ENCODE measurements around the gene ZSCAN5C.
A peak's percentile ranks its signal among the peaks of the same experiment; 100 is the strongest.
"Not testable (repeated sequence)": the region's sequence is repeated elsewhere in the genome, so short reads cannot be mapped to it uniquely, and the experiment has no call there.

The ZSCAN5C gene

DNA sequence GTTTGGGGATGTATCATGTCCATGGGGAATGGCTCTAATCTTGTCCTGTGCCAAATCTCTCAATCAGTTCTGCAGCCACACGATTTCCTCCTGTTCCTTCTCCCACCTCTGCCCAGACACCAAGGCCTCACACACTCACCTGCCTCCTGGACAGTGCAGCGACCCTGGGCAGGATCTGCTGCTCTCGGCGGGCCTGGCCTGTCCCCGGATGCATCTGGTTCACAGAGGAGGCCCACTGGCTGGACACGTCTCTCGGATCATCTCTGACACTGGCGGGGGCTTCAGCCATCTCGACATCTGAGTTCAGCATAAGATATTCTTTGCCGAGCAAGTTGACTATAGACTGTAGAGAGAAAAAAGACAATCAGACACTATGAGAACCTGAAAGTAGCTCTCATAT is 10.4 kb upstream of the ZSCAN5C start:
- DNase-seq (ENCODE audit: low read depth in 4 of 4, low spot score in 1 of 4): no peak

DNA sequence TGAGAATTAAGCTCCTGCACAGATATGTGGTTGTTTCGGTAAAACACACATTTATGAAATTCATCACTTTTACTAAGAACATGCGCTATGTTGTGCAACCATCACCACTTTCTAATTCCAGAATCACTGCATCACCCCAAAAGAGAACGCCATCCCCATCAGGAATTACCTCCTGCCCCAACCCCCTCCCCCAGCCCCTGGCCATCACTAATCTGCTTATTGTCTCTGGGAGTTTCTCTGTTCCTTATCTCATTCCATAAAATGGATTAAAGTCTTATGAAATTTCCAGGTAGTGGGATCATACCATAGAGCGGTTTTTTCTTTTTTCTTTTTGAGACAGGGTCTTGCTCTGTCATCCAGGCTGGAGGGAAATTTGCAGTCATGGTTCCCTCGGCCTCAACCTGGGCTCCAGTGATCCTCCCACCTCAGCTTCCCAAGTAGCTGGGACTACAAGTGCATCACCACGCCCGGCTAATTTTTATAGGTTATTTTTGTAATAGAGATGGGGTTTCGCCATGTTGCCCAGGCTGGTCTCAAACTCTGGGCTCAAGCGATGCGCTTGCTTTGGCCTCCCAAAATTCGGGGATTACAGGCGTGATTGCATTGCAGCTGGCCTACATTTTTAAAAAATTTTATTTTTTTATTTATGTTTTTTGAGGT is 8.0 kb upstream of the ZSCAN5C start:
- DNase-seq (ENCODE audit: low read depth in 4 of 4, low spot score in 1 of 4): no peak

DNA sequence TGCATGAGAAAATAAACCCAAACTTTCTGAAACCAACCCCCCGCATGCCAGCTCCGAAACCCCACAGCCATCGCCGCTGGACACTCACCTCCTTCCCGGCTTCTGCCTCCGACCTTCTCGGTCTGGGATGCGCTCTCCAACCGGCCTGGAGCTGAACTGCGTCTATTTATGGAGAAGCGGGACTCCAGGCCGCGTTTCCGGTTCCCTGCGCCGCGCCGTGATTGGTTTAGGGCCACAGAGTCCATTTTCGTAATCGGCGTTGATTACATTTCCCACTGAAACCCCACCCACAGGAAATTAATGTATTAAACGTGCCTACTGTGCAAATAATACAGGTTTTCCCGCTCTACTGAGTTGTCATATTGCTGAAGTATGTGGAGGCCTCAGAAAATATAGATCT is 4.4 kb upstream of the ZSCAN5C start, which contains the start of gene ZSCAN5B:
ZSCAN5B (minus strand) TSS at position 138 of the 400 bp plus-strand sequence. CDS start 4,731 bp downstream, outside the sequence.
- DNase-seq (ENCODE audit: low read depth in 4 of 4, low spot score in 1 of 4): not testable (repeated sequence)

DNA sequence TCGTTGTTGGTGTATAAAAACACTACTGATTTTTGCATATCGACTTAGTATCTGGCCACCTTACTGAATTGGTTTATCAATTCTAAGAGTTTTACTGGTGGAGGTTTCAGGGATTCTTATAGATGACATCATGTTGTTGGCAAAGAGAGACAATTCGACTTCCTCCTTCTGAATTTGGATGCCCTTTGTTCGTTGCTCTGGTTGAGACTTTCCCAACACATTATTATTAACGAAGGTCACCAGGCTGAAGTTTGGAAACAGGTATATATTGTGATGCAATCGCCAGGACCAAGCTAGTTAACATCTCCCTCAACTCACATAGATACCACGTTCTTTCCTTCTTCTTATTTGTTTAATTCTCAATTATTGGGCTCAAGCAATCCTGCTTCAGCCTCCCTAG is 2.4 kb upstream of the ZSCAN5C start:
- no peak for DNase-seq (ENCODE audit: low read depth in 4 of 4, low spot score in 1 of 4)

DNA sequence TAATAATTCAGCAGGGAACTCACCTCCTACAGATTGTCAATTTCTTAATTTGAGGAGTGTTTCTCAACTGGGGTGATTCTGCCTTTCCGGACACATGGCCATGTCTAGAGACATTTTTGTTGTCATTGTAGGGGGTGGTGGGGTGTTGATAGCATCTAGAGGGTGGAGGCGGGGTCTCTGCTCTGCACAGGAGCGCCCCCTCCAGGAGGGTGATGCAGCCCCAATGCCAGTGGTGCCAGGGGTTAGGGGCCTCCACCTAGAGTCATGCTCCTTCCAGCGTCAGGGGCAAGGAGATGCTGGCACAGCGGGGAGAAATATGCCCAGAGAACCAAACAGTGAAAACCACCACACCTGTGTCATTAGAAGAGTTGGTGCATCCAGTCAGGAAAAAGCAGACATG is 5.5 kb downstream of the ZSCAN5C start:
- not testable (repeated sequence) for DNase-seq (ENCODE audit: low read depth in 4 of 4, low spot score in 1 of 4)

DNA sequence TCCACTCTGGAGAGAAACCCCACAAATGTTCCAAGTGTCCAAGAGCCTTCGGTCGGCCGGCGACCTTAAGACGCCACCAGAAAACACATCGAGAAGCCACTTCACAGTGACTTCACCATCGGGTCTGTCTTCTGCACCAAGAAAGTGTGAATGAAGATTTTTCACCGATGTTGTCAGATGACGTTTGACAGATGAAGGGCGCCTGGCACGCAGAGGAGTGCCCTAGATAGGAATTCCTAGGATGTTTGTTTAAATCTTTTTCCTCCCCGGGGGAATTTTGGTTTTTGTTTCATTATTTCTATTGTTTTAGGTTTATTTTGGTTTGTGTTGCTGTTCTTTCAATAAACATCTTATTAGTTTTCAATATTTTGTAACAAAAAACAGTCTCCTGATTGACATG is 7.0 kb downstream of the ZSCAN5C start:
- no peak for DNase-seq (ENCODE audit: low read depth in 4 of 4, low spot score in 1 of 4)

DNA sequence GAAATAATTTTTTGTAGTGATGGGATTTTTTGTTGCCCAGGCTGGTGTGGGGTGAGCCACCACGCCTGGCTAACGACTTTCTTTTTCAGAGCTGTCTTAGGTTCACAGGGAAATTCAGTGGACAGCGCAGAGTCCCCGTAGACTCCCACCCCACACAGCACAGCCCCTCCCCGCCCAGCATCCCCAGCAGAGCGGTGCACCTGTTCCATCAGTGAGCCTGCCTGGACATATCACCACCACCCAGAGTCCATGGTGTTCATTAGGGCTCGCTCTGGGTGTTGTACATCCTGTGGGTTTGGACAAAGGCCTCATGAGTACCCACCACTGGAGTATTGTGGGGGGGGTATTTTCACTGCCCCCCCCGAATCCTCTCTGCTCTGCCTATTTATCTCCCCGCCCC is 8.0 kb downstream of the ZSCAN5C start:
- DNase-seq (ENCODE audit: low read depth in 4 of 4, low spot score in 1 of 4): not testable (repeated sequence)

DNA sequence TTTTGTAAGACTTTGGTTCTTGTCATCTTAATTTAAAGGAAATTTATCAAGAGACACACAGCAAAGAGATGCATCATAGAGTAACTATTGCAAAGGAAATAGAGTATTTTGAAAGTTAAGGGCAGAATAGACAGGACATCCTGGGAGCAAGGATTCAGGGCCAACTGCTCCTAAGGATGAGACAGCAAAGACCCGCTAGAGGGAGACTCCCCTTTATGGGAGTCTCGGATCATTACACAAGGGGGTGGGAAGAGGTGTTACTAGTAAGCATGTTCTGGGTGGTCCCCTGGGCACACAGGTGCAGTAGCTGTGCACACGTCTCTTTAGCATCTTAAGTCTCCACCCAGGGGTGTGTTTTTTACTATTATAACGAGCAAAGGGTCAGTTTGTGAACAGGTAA is 9.6 kb downstream of the ZSCAN5C start:
- DNase-seq (ENCODE audit: low read depth in 4 of 4, low spot score in 1 of 4): no peak

DNA sequence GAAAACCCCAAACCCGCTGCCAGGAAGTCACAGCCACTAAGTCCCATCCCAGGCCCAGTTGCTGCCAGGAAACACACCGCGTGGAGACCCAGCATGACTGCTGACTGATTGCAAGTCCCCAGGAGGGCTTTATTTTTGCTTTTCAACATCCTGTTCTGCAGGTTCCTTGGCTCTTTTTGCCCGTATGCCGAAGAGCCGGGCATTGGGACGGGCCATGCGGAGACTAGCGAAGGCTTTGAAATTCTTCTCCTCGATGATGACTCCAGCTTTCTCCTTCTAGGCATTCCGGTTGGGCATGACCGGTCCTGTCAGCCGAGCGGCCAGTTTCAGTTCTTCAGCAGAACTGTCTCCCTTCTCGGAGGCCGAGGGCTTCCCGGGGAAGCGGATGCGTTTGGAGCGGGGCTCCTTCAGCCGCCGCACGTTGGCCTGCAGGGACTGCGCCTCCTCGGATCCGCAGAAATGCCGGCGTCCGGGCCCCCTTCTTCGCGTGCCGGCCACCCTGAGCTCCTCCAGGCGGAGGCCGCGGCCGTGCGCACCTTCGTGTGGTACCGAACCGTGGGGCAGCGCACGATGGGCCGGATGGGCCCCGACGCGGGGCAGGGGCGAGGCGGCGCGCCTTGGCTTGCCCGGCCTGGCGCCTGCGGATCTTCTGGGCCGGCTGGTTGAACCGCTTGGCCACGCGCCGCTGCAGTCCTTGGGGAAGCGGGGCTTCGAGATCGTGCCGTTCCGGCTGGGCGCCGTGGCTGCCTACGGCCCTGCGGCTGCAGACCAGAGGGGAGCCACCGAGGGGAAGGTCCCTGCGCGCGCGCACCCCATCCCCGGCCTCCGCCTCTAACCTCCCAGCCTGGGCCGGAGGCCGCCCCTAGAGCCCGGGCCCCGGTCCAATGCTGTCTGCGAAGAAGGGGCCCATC is 15.2 kb downstream of the ZSCAN5C start:
- no peak for DNase-seq (ENCODE audit: low read depth in 4 of 4, low spot score in 1 of 4)

DNA sequence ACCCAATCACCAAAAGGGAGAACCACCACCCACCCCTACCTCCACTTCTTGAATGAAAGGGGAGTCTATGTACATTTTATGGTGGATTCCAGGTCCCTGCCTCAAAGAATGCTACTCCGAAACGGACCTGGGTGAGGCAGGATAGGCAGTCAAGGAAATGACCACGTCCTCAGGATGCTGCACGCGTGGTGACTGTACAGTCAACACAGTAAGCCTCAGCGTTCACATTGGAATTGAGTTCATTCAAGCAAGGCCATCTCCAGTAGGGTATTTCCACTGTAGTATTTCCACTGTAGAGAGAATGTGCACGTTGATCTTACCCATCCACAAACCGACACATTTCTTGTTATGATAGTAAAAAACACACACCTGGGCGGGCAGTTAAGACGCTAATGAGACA is 16.9 kb downstream of the ZSCAN5C start:
- no peak for DNase-seq (ENCODE audit: low read depth in 4 of 4, low spot score in 1 of 4)

DNA sequence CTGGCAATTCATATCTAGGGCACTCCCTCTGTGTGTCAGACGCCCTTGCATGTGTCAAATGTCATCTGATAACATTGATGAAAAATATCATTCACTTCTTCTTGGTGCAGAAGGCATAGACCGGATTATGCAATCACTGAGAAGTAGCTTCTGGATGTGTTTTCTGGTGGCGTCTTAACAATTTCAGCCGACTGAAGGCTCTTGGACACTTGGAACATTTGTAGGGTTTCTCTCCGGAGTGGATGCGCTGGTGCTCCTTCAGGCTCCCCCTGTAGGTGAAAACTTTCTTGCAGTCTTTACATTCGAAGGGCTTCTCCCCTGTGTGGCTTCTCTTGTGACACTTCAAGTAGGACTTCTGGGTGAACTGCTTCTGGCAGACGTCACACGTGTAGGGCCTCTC is 19.4 kb downstream of the ZSCAN5C start:
- not testable (repeated sequence) for DNase-seq (ENCODE audit: low read depth in 4 of 4, low spot score in 1 of 4)

DNA sequence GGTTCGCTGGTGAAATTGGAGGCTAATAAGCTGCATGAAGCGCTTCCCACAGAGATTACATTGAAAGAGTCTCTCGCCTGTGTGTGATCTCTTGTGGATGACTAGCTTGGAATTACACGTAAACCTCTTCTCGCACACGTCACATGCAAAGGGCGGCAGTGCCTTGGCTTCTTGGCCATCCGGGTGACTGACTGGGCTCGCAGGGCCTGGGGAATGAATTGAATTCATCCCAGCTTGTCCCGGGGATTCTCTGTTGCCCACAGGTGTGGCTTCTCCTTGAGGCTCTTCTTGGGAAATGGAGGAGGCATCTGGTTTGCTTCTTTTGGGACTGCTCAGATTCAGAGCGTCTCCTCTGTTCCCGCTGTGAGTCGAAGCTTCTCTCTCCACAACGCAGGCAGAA is 19.8 kb downstream of the ZSCAN5C start:
- no peak for DNase-seq (ENCODE audit: low read depth in 4 of 4, low spot score in 1 of 4)

DNA sequence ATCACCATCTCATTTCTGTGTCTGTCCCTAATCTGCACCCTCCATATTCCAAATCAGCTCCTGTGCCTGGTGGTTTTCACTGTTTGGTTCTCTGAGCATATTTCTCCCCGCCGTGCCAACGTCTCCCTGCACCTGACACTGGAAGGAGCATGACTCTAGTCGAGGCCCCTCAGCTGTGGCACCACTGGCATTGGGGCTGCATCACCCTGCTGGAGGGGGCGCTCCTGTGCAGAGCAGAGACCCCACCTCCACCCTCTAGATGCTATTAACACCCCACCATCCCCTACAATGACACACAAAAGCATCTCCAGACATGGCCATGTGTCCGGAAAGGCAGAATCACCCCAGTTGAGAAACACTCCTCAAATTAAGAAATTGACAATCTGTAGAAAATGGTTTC is 20.8 kb downstream of the ZSCAN5C start:
- no peak for DNase-seq (ENCODE audit: low read depth in 4 of 4, low spot score in 1 of 4)

DNA sequence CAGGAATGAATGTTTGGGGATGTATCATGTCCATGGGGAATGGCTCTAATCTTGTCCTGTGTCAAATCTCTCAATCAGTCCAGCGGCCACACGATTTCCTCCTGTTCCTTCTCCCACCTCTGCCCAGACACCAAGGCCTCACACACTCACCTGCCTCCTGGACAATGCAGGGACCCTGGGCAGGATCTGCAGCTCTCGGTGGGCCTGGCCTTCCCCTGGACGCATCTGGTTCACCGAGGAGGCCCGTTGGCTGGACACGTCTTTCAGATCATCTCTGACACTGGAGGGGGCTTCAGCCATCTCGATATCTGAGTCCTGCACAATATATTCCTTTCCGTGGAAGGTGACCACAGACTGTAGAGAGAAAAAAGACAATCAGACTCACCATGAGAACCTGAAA is 21.4 kb downstream of the ZSCAN5C start:
- DNase-seq (ENCODE audit: low read depth in 4 of 4, low spot score in 1 of 4): no peak

DNA sequence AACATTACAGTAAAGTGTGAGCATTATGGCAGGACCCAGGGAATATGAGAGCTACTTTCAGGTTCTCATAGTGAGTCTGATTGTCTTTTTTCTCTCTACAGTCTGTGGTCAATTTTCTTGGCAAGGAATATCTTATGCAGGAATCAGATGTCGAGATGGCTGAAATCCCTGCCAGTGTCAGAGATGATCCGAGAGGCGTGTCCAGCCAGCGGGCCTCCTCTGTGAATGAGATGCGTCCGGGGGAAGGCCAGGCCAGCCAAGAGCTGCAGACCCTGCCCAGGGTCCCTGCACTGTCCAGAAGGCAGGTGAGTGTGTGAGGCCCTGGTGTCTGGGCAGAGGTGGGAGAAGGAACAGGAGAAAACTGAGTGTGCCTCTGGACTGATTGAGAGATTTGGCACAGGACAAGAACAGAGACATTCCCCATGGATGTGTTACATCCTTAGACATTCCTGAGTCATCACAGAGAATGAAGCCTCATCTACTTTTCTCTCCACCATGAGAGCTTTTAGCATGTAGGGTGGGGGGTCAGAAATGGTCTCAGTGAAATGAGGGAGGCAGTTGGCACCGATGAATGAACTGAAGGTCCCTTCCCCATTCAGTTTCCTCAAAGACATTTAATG is 43.2 kb downstream of the ZSCAN5C start:
- no peak for DNase-seq (ENCODE audit: low read depth in 4 of 4, low spot score in 1 of 4)

DNA sequence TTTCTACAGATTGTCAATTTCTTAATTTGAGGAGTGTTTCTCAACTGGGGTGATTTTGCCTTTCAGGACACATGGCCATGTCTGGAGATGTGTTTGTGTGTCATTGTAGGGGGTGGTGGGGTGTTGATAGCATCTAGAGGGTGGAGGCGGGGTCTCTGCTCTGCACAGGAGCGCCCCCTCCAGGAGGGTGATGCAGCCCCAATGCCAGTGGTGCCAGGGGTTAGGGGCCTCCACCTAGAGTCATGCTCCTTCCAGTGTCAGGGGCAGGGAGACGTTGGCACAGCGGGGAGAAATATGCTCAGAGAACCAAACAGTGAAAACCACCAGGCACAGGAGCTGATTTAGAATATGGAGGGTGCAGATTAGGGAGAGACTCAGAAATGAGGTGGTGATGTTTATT is 43.7 kb downstream of the ZSCAN5C start:
- not testable (repeated sequence) for DNase-seq (ENCODE audit: low read depth in 4 of 4, low spot score in 1 of 4)

DNA sequence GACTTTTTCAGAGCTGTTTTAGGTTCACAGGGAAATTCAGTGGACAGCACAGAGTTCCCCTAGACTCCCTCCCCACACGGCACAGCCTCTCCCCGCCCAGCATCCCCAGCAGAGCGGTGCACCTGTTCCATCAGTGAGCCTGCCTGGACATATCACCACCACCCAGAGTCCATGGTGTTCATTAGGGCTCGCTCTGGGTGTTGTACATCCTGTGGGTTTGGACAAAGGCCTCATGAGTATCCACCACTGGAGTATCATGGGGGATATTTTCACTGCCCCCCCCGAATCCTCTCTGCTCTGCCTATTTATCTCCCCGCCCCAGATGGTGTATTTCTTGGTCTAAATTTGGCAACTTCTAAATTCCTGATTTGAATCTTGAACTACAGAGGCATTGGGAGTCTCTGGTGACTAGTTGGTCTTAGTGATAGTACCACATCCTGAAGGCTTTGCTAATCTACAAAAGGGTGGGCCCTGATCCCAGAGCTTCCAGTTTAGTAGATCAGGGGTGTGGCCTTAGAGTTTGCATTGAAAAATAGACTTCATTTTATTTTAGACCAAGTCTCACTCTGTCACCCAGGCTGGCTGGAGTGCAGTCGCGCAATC is 46.8 kb downstream of the ZSCAN5C start:
- DNase-seq (ENCODE audit: low read depth in 4 of 4, low spot score in 1 of 4): not testable (repeated sequence)

DNA sequence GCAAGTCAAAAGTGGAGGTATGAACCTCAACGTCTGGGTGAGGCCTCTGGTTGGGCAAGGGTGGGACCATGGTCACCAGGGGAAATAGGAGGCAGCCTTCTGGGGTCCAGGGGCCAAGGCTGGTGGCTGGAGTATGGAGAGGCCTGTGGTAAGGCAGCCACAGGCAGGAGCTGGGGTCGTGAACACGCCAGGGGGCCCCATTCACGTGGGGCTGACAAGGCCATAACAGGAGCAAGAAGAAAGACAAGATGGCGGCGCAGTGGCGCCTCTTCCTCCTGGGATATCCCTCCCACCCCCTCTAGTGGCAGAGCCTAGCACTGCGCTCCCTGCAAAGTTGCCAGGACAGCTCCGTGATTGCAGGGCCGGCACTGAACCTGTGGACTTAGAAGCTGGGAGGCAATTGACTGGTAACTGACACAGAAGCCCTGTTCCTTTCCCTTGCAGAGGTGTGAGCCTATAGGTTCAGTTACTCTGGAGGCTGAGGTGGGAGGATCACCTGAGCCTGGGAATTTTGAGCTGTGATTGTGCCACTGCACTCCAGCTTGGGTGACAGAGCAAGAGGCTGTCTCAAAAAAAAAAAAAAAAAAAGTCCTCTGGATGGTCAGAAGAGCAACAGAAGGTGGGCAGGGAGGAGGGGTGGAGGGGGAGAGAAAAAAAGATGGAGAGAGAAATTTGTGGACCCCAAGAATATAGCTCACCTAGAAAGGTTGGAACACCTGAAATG is 50.8 kb downstream of the ZSCAN5C start:
- peak; percentile 53 to 58 (median 56) for DNase-seq (ENCODE audit: low read depth in 4 of 4, low spot score in 1 of 4)

DNA sequence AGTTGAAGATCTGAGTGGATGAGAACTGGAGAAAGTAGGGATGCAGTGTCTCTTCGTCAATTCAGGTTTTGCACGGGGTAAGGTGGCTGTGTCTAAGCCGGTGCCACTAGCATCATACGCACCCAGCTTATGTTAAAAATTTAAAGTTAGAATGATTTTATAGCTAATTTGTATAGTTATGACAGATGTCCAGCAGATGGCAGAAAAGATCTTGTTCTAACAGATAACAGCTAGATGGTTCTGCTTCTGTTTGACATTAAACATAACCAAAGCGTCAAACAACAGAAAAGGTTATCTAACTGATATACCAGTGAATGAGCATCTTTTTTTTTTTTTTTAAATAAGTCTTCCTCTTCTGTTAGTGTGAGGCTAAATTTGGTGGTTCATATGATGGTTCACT is 51.7 kb downstream of the ZSCAN5C start:
- DNase-seq (ENCODE audit: low read depth in 4 of 4, low spot score in 1 of 4): no peak

DNA sequence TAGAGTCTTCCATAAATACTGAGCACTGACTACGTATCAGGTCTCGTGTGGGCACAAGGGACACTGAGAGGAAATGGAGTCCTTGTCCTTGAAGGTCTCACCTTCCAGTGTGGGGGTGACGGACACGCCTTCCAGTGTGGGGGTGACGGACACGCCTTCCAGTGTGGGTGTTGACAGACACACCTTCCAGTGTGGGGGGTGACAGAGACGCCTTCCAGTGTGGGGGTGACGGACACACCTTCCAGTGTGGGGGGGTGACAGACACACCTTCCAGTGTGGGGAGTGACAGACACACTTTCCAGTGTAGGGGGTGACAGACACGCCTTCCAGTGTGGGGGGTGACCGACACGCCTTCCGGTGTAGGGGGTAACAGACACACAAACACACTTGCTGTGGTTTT is 56.2 kb downstream of the ZSCAN5C start:
- no peak for DNase-seq (ENCODE audit: low read depth in 4 of 4, low spot score in 1 of 4)

Data from stimulated activated CD4-positive, alpha-beta T cell treated with anti-CD3 and anti-CD28 coated beads, Interleukin-1b, Interleukin-23, amount 100 ng/mL, for 24 hours (primary cell).